NCI-H1694 (cell line): ENCODE measurements around the gene CHST14.
"Not testable (repeated sequence)": the region's sequence is repeated elsewhere in the genome, so short reads cannot be mapped to it uniquely, and the experiment has no call there.

ENCODE experiments used
- DNase-seq: peaks from one replicate; lab custom pipeline; 2025; lab: John Stamatoyannopoulos, UW

CHST14 gene

GRCh38 chr15:40440743-40441564 lies 29.8 kb upstream of the CHST14 start, which contains the start of gene BAHD1:
BAHD1 (plus strand) TSS chr15:40440953; CDS start chr15:40458465, 17,512 bp downstream.
- peak; percentile 54 for DNase-seq

GRCh38 chr15:40441565-40442531 lies 28.9 kb upstream of the CHST14 start:
- no peak for DNase-seq

GRCh38 chr15:40443255-40443654 lies 27.5 kb upstream of the CHST14 start:
- no peak for DNase-seq

GRCh38 chr15:40443846-40444245 lies 26.9 kb upstream of the CHST14 start:
- DNase-seq: no peak

- DNase-seq: no peak
Measured at GRCh38 chr15:40444736-40445135, 26.0 kb upstream of the CHST14 start.

- DNase-seq: no peak
Measured at GRCh38 chr15:40445421-40445922, 25.3 kb upstream of the CHST14 start.

GRCh38 chr15:40446144-40446543 lies 24.6 kb upstream of the CHST14 start:
- no peak for DNase-seq

GRCh38 chr15:40448354-40448753 lies 22.4 kb upstream of the CHST14 start:
- no peak for DNase-seq

GRCh38 chr15:40449275-40449674 lies 21.5 kb upstream of the CHST14 start:
- DNase-seq: no peak

GRCh38 chr15:40450047-40450446 lies 20.7 kb upstream of the CHST14 start:
- no peak for DNase-seq

GRCh38 chr15:40451527-40452158 lies 19.1 kb upstream of the CHST14 start:
- DNase-seq: no peak

GRCh38 chr15:40452296-40453090 lies 18.3 kb upstream of the CHST14 start:
- DNase-seq: no peak

GRCh38 chr15:40453941-40454340 lies 16.8 kb upstream of the CHST14 start:
- DNase-seq: not testable (repeated sequence)

GRCh38 chr15:40454904-40455391 lies 15.8 kb upstream of the CHST14 start:
- DNase-seq: no peak

- no peak for DNase-seq
Measured at GRCh38 chr15:40456299-40456712, 14.5 kb upstream of the CHST14 start.

GRCh38 chr15:40456738-40457137 lies 14.0 kb upstream of the CHST14 start:
- DNase-seq: no peak

GRCh38 chr15:40458495-40459371 lies 12.1 kb upstream of the CHST14 start:
- DNase-seq: no peak

GRCh38 chr15:40459391-40460015 lies 11.3 kb upstream of the CHST14 start:
- no peak for DNase-seq

GRCh38 chr15:40460404-40460803 lies 10.4 kb upstream of the CHST14 start:
- DNase-seq: no peak

GRCh38 chr15:40461958-40462357 lies 8.8 kb upstream of the CHST14 start:
- no peak for DNase-seq
